Mesenchymal stem cell (in vitro differentiated cells and primary cell): Measurements from ENCODE around the gene PDZD2.

Experiments used
- DNase-seq: peaks from one replicate; pipeline ENCODE4 v3.0.0-alpha.2; 2013
- H2AFZ ChIP-seq: one replicate; pipeline ENCODE4 v1.6.1; 2013; ENCODE audit warnings: low read depth, mild to moderate bottlenecking, control low read depth, inconsistent platforms, low read length, moderate library complexity
- H2AK5ac ChIP-seq: 2 replicates; pipeline ENCODE4 v1.6.1; 2013; ENCODE audit warnings: low read length, moderate library complexity, mild to moderate bottlenecking, inconsistent platforms; ENCODE audit not compliant: severe bottlenecking
- H2BK120ac ChIP-seq: one replicate; pipeline ENCODE4 v1.6.1; 2013; ENCODE audit warnings: low read depth, mild to moderate bottlenecking, inconsistent platforms, low read length, moderate library complexity
- H2BK12ac ChIP-seq, 2 experiments: one replicate each; pipeline ENCODE4 v1.6.1; 2013; ENCODE audit warnings: inconsistent platforms in 2 of 2, low read length in 2 of 2, mild to moderate bottlenecking in 2 of 2, moderate library complexity in 2 of 2, control low read depth in 1 of 2
- H2BK15ac ChIP-seq: one replicate; pipeline ENCODE4 v1.6.1; 2013; ENCODE audit warnings: mild to moderate bottlenecking, low read depth, inconsistent platforms; ENCODE audit not compliant: poor library complexity, severe bottlenecking
- H2BK5ac ChIP-seq: 2 replicates; pipeline ENCODE4 v1.6.1; 2013; ENCODE audit warnings: low read depth, mild to moderate bottlenecking, low read length, control low read depth, inconsistent platforms; ENCODE audit not compliant: poor library complexity, severe bottlenecking
- H3K14ac ChIP-seq, 2 experiments: one replicate each; pipeline ENCODE4 v1.6.1; 2013; ENCODE audit warnings: inconsistent platforms in 2 of 2, low read length in 2 of 2, control low read depth in 1 of 2, mild to moderate bottlenecking in 1 of 2, moderate library complexity in 1 of 2
- H3K18ac ChIP-seq, 2 experiments: one replicate each; pipeline ENCODE4 v1.6.1; 2013; ENCODE audit warnings: inconsistent platforms in 2 of 2, low read length in 2 of 2, control low read depth in 1 of 2, low read depth in 1 of 2, mild to moderate bottlenecking in 1 of 2
- H3K23ac ChIP-seq, 2 experiments: one replicate each; pipeline ENCODE4 v1.6.1; 2013; ENCODE audit warnings: inconsistent platforms in 2 of 2, low read length in 2 of 2, mild to moderate bottlenecking in 2 of 2, moderate library complexity in 2 of 2, control low read depth in 1 of 2
- H3K27ac ChIP-seq: 2 replicates; pipeline ENCODE4 v1.5.1; 2013; ENCODE audit warnings: mild to moderate bottlenecking, moderate library complexity, low read length, control low read depth, inconsistent platforms; ENCODE audit not compliant: poor library complexity, severe bottlenecking
- H3K27me3 ChIP-seq, 2 experiments: 2 replicates each; pipeline versions ENCODE4 v1.6.1 to v1.7.0; 2013; ENCODE audit warnings: low read length in 2 of 2, mild to moderate bottlenecking in 2 of 2, moderate library complexity in 2 of 2, control low read depth in 1 of 2, inconsistent platforms in 1 of 2; ENCODE audit not compliant: control insufficient read depth in 1 of 2, insufficient read depth in 1 of 2
- H3K36me3 ChIP-seq, 2 experiments: 2 replicates each; pipeline versions ENCODE4 v1.6.1 to v1.7.0; 2013; ENCODE audit warnings: low read length in 2 of 2, control low read depth in 1 of 2, inconsistent platforms in 1 of 2, low read depth in 1 of 2, mild to moderate bottlenecking in 1 of 2; ENCODE audit not compliant: insufficient read depth in 2 of 2, control insufficient read depth in 1 of 2
- H3K4ac ChIP-seq, 2 experiments: one replicate each; pipeline ENCODE4 v1.6.1; 2013; ENCODE audit warnings: inconsistent platforms in 2 of 2, low read length in 2 of 2, mild to moderate bottlenecking in 2 of 2, moderate library complexity in 2 of 2, control low read depth in 1 of 2, low read depth in 1 of 2
- H3K4me1 ChIP-seq: 2 replicates; pipeline ENCODE4 v1.6.1; 2013; ENCODE audit warnings: low read depth, low read length, control low read depth; ENCODE audit not compliant: control insufficient read depth, insufficient read depth
- H3K4me2 ChIP-seq: 2 replicates; pipeline ENCODE4 v1.6.1; 2013; ENCODE audit warnings: low read length, mild to moderate bottlenecking, inconsistent platforms; ENCODE audit not compliant: poor library complexity, severe bottlenecking
- H3K4me3 ChIP-seq, 2 experiments: 2 replicates each; pipeline versions ENCODE4 v1.5.1 to v1.7.0; 2013; ENCODE audit warnings: low read length in 2 of 2, mild to moderate bottlenecking in 2 of 2, control low read depth in 1 of 2, low read depth in 1 of 2; ENCODE audit not compliant: insufficient read depth in 1 of 2
- H3K79me1 ChIP-seq: replicated peaks from 2 replicates; pipeline ENCODE4 v1.6.1; 2013; ENCODE audit warnings: mild to moderate bottlenecking, control low read depth, low read length, inconsistent platforms; ENCODE audit not compliant: poor library complexity, severe bottlenecking
- H3K9ac ChIP-seq: 2 replicates; pipeline ENCODE4 v1.7.0; 2013; ENCODE audit warnings: mild to moderate bottlenecking, low read length, moderate library complexity
- H3K9me3 ChIP-seq: 2 replicates; pipeline ENCODE4 v1.7.0; 2013; ENCODE audit warnings: mild to moderate bottlenecking, low read length; ENCODE audit not compliant: control insufficient read depth
- H4K8ac ChIP-seq: one replicate; pipeline ENCODE4 v1.6.1; 2013; ENCODE audit warnings: inconsistent platforms, mild to moderate bottlenecking, low read length, moderate library complexity
- H4K91ac ChIP-seq: one replicate; pipeline ENCODE4 v1.6.1; 2013; ENCODE audit warnings: mild to moderate bottlenecking, low read length, inconsistent platforms
- WGBS: methylation state at CpG from one replicate; pipeline ENCODE4 v1.1.7; 2013; ENCODE audit warnings: mixed read lengths; 5-methylcytosine and 5-hydroxymethylcytosine counted together

The PDZD2 gene

DNA sequence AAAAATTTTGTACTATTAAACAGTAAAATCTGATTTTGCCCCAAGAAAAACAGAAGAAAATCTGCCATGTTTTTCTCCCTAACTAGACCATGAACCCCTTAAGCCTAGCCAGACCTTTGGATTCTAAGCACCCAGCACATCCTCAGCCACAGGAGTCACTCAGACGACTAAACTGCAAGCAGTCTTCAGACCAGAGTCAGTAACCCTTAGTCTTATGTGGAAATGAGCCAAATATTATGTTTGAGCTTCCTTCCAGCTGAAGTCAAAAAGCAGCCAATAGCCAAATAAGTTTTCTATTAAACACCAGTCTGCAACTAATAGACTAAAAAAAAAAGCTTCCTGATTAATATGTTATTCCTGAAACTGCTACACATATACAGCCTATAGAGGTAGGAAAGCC lies 487.8 kb downstream of the PDZD2 start:
- Histone ChIP-seq H4K91ac (no peak overlapping the region), H3K4me3 (no peak overlapping the region), H2AFZ (no peak overlapping the region), H3K4me2 (no peak overlapping the region), H2AK5ac (no peak overlapping the region), H3K18ac (no peak overlapping the region), H3K23ac (no peak overlapping the region), H3K14ac (no peak overlapping the region), H2BK15ac (no peak overlapping the region), H3K36me3 (peaks cover 14 to 65% of the 10 kb centered on the region in 2 experiments), H3K27me3 (no peaks in the 10 kb centered on the region), H3K9ac (no peak overlapping the region), H2BK120ac (no peak overlapping the region), H4K8ac (no peak overlapping the region), H3K4ac (no peak overlapping the region), H3K27ac (no peak overlapping the region), H2BK5ac (no peak overlapping the region), H3K79me1 (peaks cover 15% of the 10 kb centered on the region), H2BK12ac (no peak overlapping the region), H3K4me1 (peaks cover 2% of the 10 kb centered on the region), H3K9me3 (no peaks in the 10 kb centered on the region)
- no peak for DNase-seq
- WGBS = no CpG with 5 or more reads among the region's 1 CpG

DNA sequence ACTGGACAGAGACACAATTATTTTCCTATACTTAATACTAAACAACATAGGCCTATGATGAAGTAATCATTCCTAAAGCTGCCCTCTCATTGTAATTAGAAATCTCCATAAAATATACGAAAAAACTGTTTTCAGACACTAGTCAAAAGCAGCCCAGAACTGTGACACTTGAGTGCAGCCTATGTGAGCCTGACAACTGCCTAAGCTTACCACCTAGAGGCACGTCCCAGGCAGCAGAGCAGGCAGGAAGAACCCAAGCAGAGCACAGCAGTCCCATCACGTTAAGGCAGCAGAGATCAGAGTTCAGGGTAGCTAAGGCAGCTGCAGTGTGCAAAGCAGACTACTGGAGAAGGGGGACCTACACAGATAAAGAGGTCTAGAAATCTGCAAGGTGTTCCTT lies 488.8 kb downstream of the PDZD2 start:
- Histone ChIP-seq H2BK120ac (no peak overlapping the region), H3K9me3 (no peaks in the 10 kb centered on the region), H2AK5ac (no peak overlapping the region), H4K8ac (no peak overlapping the region), H3K4me1 (peaks cover 2% of the 10 kb centered on the region), H3K14ac (peak overlapping the region in 1 of 2 experiments; percentile 90), H3K27ac (no peak overlapping the region), H2AFZ (no peak overlapping the region), H2BK5ac (no peak overlapping the region), H4K91ac (no peak overlapping the region), H3K9ac (no peak overlapping the region), H3K4ac (no peak overlapping the region), H2BK12ac (no peak overlapping the region), H2BK15ac (no peak overlapping the region), H3K18ac (no peak overlapping the region), H3K23ac (no peak overlapping the region), H3K4me3 (no peak overlapping the region), H3K79me1 (peaks cover 11% of the 10 kb centered on the region), H3K4me2 (no peak overlapping the region), H3K27me3 (no peaks in the 10 kb centered on the region), H3K36me3 (peaks cover 12 to 60% of the 10 kb centered on the region in 2 experiments)
- WGBS = 80% methylated on average over 3 of the region's 3 CpGs
- no peak for DNase-seq

DNA sequence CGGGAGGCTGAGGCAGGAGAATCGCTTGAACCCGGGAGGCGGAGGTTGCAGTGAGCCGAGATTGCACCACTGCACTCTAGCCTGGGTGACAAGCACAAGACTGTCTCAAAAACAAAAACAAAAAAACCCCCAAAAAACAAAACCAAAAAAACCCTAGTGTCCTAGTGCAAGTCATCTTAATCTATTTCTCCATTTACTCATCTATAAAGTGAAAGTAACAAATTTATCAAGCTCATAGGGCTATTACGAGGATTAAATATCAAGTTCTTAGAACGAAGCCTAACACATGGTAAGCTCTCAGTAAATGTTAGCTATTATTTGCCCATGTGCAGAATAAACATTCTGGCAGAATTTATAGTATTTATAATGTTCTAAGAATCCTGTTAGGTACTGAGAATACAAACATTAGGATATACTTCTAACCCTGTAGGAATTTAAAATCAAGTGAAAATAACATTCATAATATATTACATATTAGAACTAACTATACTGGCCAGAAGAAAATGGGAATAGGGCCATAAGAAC lies 490.2 kb downstream of the PDZD2 start:
- Histone ChIP-seq H3K9ac (peak overlapping the region; percentile 25), H3K4me2 (no peak overlapping the region), H4K8ac (no peak overlapping the region), H3K4ac (no peak overlapping the region), H2BK15ac (no peak overlapping the region), H3K4me3 (peak overlapping the region in 1 of 2 experiments; percentile 40), H3K23ac (no peak overlapping the region), H3K18ac (no peak overlapping the region), H3K36me3 (peaks cover 14 to 60% of the 10 kb centered on the region in 2 experiments), H2BK12ac (no peak overlapping the region), H2BK5ac (no peak overlapping the region), H3K4me1 (peaks cover 2% of the 10 kb centered on the region), H3K27me3 (no peaks in the 10 kb centered on the region), H3K27ac (no peak overlapping the region), H3K9me3 (no peaks in the 10 kb centered on the region), H3K14ac (no peak overlapping the region), H2BK120ac (no peak overlapping the region), H4K91ac (no peak overlapping the region), H2AFZ (no peak overlapping the region), H3K79me1 (peaks cover 8% of the 10 kb centered on the region), H2AK5ac (no peak overlapping the region)
- no peak for DNase-seq
- 91% methylated on average over 4 of the region's 7 CpGs for WGBS

DNA sequence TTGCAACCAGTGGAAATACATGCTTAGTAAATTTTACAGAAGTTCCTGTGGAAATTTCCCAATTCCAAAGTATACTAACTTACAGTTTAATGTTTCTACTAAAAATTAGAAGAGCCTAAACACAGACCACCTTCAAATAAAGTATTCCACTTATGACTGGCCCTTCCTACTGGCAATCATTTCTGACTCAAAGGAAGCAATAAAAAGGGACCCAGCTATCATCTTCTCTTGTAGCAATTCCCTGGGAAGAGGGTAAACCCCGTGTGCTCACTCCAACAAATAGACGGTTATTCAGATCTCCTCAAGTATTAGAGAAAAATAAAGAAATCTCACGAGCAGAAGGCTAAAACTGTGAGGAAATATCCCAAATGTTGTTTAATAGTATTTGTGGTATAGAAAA lies 491.9 kb downstream of the PDZD2 start:
- Histone ChIP-seq H2BK120ac (no peak overlapping the region), H2BK15ac (no peak overlapping the region), H3K79me1 (peaks cover 13% of the 10 kb centered on the region), H3K4me3 (no peak overlapping the region), H2AK5ac (no peak overlapping the region), H3K27me3 (no peaks in the 10 kb centered on the region), H3K18ac (no peak overlapping the region), H3K36me3 (peaks cover 23 to 61% of the 10 kb centered on the region in 2 experiments), H3K9me3 (no peaks in the 10 kb centered on the region), H3K4ac (no peak overlapping the region), H3K14ac (no peak overlapping the region), H2BK12ac (no peak overlapping the region), H3K9ac (no peak overlapping the region), H2BK5ac (no peak overlapping the region), H2AFZ (no peak overlapping the region), H3K4me1 (peaks cover 2% of the 10 kb centered on the region), H4K8ac (no peak overlapping the region), H3K27ac (no peak overlapping the region), H3K23ac (no peak overlapping the region), H3K4me2 (no peak overlapping the region), H4K91ac (no peak overlapping the region)
- DNase-seq = no peak
- 85% methylated on average over 3 of the region's 3 CpGs for WGBS
